DOHH2 (cell line): ENCODE results near the gene CAV3.
"Not testable (repeated sequence)": the region's sequence is repeated elsewhere in the genome, so short reads cannot be mapped to it uniquely, and the experiment has no call there.

ENCODE experiments used
- EZH2phosphoT487 ChIP-seq: fragments of 200-600 bp; sonication (generic); IDR thresholded peaks from 2 replicates; pipeline ENCODE4 v1.6.1; 2017; ENCODE audit warnings: borderline replicate concordance, mild to moderate bottlenecking, antibody characterized with exemption, low read length, moderate library complexity, mixed read lengths
- TF ChIP-seq, protein P1 (sequence below): fragments of 200-600 bp; sonication (generic); IDR thresholded peaks from one replicate; pipeline ENCODE4 v1.5.1; 2014; ENCODE audit warnings: antibody characterized with exemption, mild to moderate bottlenecking, low read depth, low read length; ENCODE audit not compliant: poor library complexity, severe bottlenecking

DNA sequence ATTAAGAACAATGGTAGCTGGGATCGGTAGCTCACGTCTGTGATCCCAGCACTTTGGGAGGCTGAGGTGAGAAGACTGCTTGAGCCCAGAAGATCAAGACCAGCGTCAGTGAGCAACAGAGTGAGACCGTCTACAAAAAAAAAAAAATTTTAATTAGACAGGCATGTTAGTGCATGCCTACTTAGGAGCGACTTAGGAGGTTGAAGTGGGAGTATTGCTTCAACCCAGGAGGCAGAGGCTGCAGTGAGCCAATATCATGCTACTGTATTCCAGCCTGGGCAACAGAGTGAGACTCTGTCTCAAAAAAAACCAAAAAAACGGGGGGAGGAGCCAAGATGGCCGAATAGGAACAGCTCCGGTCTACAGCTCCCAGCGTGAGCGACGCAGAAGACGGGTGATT, 17.8 kb upstream of the CAV3 start:
- TF ChIP-seq, protein P1, sequence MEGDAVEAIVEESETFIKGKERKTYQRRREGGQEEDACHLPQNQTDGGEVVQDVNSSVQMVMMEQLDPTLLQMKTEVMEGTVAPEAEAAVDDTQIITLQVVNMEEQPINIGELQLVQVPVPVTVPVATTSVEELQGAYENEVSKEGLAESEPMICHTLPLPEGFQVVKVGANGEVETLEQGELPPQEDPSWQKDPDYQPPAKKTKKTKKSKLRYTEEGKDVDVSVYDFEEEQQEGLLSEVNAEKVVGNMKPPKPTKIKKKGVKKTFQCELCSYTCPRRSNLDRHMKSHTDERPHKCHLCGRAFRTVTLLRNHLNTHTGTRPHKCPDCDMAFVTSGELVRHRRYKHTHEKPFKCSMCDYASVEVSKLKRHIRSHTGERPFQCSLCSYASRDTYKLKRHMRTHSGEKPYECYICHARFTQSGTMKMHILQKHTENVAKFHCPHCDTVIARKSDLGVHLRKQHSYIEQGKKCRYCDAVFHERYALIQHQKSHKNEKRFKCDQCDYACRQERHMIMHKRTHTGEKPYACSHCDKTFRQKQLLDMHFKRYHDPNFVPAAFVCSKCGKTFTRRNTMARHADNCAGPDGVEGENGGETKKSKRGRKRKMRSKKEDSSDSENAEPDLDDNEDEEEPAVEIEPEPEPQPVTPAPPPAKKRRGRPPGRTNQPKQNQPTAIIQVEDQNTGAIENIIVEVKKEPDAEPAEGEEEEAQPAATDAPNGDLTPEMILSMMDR: not testable (repeated sequence)
- not testable (repeated sequence) for TF ChIP-seq EZH2phosphoT487
